Measurements from ENCODE around the gene SOCS7. TPM values are rescaled to one million over a fixed set of nuclear protein-coding genes. Genes with fewer than 3 reads are reported as not detected.

Gene SOCS7
- total RNA-seq, 1 donor from 2014 or later = 33.3 TPM

GRCh38 chr17:38443356-38444031 is 91.8 kb downstream of the SOCS7 start:
- H3K4me3 Mint-ChIP-seq (ENCODE audit: unreplicated experiment) = no peak overlapping the region
- peaks cover 7% of the 10 kb centered on the region for H3K4me1 Mint-ChIP-seq (ENCODE audit: low read depth, unreplicated experiment)
- H3K9me3 Mint-ChIP-seq (ENCODE audit: unreplicated experiment) = peaks cover 6% of the 10 kb centered on the region
- peaks cover 6% of the 10 kb centered on the region for H3K27me3 Mint-ChIP-seq (ENCODE audit: unreplicated experiment)
- DNase-seq = no peak
- peaks cover 5% of the 10 kb centered on the region for H3K36me3 Mint-ChIP-seq (ENCODE audit: unreplicated experiment)
- H3K27ac Mint-ChIP-seq (ENCODE audit: unreplicated experiment) = no peak overlapping the region
- TF ChIP-seq, protein P1, sequence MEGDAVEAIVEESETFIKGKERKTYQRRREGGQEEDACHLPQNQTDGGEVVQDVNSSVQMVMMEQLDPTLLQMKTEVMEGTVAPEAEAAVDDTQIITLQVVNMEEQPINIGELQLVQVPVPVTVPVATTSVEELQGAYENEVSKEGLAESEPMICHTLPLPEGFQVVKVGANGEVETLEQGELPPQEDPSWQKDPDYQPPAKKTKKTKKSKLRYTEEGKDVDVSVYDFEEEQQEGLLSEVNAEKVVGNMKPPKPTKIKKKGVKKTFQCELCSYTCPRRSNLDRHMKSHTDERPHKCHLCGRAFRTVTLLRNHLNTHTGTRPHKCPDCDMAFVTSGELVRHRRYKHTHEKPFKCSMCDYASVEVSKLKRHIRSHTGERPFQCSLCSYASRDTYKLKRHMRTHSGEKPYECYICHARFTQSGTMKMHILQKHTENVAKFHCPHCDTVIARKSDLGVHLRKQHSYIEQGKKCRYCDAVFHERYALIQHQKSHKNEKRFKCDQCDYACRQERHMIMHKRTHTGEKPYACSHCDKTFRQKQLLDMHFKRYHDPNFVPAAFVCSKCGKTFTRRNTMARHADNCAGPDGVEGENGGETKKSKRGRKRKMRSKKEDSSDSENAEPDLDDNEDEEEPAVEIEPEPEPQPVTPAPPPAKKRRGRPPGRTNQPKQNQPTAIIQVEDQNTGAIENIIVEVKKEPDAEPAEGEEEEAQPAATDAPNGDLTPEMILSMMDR (IDR thresholded peaks at IDR 0.05; ENCODE audit: partially characterized antibody, unreplicated experiment) = no peak

- DNase-seq = peak; percentile 85
- no peak overlapping the region for H3K4me3 Mint-ChIP-seq (ENCODE audit: unreplicated experiment)
- H3K36me3 Mint-ChIP-seq (ENCODE audit: unreplicated experiment) = peaks cover 3% of the 10 kb centered on the region
- no peak overlapping the region for H3K27ac Mint-ChIP-seq (ENCODE audit: unreplicated experiment)
- peaks cover 6% of the 10 kb centered on the region for H3K9me3 Mint-ChIP-seq (ENCODE audit: unreplicated experiment)
- H3K27me3 Mint-ChIP-seq (ENCODE audit: unreplicated experiment) = peaks cover 6% of the 10 kb centered on the region
- peaks cover 8% of the 10 kb centered on the region for H3K4me1 Mint-ChIP-seq (ENCODE audit: low read depth, unreplicated experiment)
- TF ChIP-seq, protein P1 (IDR thresholded peaks at IDR 0.05; ENCODE audit: partially characterized antibody, unreplicated experiment) = peak; percentile 82
These were observed 92.5 kb downstream of the SOCS7 start for GRCh38 chr17:38444151-38444550.

- no peak for DNase-seq
- Mint-ChIP-seq H3K36me3 (ENCODE audit: unreplicated experiment) (no peaks in the 10 kb centered on the region), H3K27ac (ENCODE audit: unreplicated experiment) (no peak overlapping the region), H3K4me1 (ENCODE audit: low read depth, unreplicated experiment) (peaks cover 22% of the 10 kb centered on the region), H3K27me3 (ENCODE audit: unreplicated experiment) (peaks cover 13% of the 10 kb centered on the region), H3K9me3 (ENCODE audit: unreplicated experiment) (peaks cover 11% of the 10 kb centered on the region), H3K4me3 (ENCODE audit: unreplicated experiment) (no peak overlapping the region)
- TF ChIP-seq, protein P1 (IDR thresholded peaks at IDR 0.05; ENCODE audit: partially characterized antibody, unreplicated experiment) = no peak
These were observed 96.0 kb downstream of the SOCS7 start for GRCh38 chr17:38447502-38448085.

- H3K9me3 Mint-ChIP-seq (ENCODE audit: unreplicated experiment) = peaks cover 11% of the 10 kb centered on the region
- H3K27ac Mint-ChIP-seq (ENCODE audit: unreplicated experiment) = no peak overlapping the region
- peaks cover 18% of the 10 kb centered on the region for H3K27me3 Mint-ChIP-seq (ENCODE audit: unreplicated experiment)
- DNase-seq = no peak
- TF ChIP-seq, protein P1 (IDR thresholded peaks at IDR 0.05; ENCODE audit: partially characterized antibody, unreplicated experiment) = no peak
- no peaks in the 10 kb centered on the region for H3K36me3 Mint-ChIP-seq (ENCODE audit: unreplicated experiment)
- peaks cover 28% of the 10 kb centered on the region for H3K4me1 Mint-ChIP-seq (ENCODE audit: low read depth, unreplicated experiment)
- H3K4me3 Mint-ChIP-seq (ENCODE audit: unreplicated experiment) = no peak overlapping the region
These were observed 96.6 kb downstream of the SOCS7 start for GRCh38 chr17:38448208-38448771.

DNA sequence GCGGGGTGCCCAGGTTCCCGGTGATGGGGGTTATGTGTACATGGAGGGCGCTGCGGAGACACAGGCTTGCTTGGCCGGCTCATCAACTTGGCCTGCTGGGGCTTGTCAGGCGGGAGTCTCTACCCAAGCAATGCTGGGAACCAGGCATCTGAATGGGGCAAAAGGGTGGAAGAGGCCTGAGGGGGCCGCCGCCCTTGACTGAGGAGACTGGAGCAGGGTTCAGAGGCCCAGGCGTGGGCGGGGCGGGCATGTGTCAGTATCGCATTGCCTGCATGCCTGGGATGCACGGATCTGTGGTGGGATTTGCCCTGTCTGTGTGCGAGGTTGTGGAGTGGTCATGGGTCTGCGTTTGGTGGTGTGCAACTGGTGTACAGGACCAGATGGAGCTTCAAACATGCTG is 97.7 kb downstream of the SOCS7 start:
- TF ChIP-seq, protein P1 (IDR thresholded peaks at IDR 0.05; ENCODE audit: partially characterized antibody, unreplicated experiment) = no peak
- DNase-seq = no peak
- H3K9me3 Mint-ChIP-seq (ENCODE audit: unreplicated experiment) = peaks cover 11% of the 10 kb centered on the region
- H3K27me3 Mint-ChIP-seq (ENCODE audit: unreplicated experiment) = peaks cover 17% of the 10 kb centered on the region
- no peak overlapping the region for H3K4me3 Mint-ChIP-seq (ENCODE audit: unreplicated experiment)
- H3K27ac Mint-ChIP-seq (ENCODE audit: unreplicated experiment) = peak overlapping the region; percentile 23
- no peaks in the 10 kb centered on the region for H3K36me3 Mint-ChIP-seq (ENCODE audit: unreplicated experiment)
- H3K4me1 Mint-ChIP-seq (ENCODE audit: low read depth, unreplicated experiment) = peaks cover 24% of the 10 kb centered on the region
